ENCODE measurements around the gene PPP2R2D. TPM values are rescaled to one million over a fixed set of nuclear protein-coding genes. Genes with fewer than 3 reads are reported as not detected.

Gene PPP2R2D
- total RNA-seq, 2 donors from 2014 or later: 23.8 to 30.6 TPM

DNA sequence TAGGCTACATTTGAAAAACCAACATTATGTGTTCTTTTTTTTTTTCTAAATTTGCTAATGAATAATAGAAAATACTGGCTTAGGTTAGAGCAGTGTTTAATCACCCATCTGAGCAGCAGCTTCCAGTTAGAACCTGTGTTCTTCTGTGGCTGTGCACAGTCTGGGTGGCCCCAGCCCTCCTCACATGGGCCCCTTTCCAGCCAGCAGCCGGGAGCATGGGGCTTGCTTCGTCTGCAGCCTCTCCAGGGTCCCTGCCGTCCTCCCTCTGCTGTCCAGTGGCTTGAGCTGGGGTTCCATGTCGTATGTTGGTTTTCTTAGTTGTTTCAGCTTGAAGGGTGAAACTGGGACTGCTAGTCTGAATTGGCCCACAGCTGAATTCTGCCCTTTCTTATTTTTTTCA, 43.6 kb downstream of the PPP2R2D start:
- DNase-seq (ENCODE audit: low spot score): no peak
- Histone ChIP-seq H3K36me3 (peaks cover 78% of the 10 kb centered on the region), H3K27ac (no peak overlapping the region), H3K27me3 (no peaks in the 10 kb centered on the region), H3K4me1 (no peaks in the 10 kb centered on the region), H3K4me3 (no peak overlapping the region), H3K9me3 (no peaks in the 10 kb centered on the region)
- TF ChIP-seq, protein P1, sequence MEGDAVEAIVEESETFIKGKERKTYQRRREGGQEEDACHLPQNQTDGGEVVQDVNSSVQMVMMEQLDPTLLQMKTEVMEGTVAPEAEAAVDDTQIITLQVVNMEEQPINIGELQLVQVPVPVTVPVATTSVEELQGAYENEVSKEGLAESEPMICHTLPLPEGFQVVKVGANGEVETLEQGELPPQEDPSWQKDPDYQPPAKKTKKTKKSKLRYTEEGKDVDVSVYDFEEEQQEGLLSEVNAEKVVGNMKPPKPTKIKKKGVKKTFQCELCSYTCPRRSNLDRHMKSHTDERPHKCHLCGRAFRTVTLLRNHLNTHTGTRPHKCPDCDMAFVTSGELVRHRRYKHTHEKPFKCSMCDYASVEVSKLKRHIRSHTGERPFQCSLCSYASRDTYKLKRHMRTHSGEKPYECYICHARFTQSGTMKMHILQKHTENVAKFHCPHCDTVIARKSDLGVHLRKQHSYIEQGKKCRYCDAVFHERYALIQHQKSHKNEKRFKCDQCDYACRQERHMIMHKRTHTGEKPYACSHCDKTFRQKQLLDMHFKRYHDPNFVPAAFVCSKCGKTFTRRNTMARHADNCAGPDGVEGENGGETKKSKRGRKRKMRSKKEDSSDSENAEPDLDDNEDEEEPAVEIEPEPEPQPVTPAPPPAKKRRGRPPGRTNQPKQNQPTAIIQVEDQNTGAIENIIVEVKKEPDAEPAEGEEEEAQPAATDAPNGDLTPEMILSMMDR (IDR thresholded peaks at IDR 0.05): no peak

DNA sequence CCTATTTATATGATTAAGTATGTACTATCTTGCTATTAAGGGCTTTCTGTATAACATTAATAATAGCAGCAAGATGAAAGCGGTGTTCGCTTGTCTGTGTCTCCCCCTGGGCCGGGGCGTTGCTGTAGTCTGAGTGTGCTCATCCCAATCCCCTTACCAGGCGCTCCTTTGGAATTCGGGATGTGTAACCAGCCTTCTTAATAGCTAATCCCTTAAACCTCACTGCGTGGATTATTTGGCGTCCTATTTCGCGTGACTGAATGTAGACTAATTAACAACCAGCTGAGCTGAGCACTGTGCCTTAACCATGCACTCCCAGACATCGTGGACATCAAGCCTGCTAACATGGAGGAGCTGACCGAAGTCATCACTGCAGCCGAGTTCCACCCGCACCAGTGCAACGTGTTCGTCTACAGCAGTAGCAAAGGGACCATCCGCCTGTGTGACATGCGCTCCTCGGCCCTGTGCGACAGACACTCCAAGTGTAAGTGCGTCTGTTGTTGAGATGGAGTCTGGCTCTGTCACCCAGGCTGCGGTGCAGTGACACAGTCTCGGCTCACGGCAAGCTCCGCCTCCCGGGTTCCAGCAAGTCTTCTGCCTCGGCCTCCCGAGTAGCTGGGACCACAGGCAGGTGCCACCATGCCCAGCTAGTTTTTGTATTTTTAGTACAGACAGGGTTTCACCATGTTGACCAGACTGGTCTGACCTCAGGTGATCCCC, 44.3 kb downstream of the PPP2R2D start:
- H3K27ac ChIP-seq: no peak overlapping the region
- no peaks in the 10 kb centered on the region for H3K4me1 ChIP-seq
- peaks cover 81% of the 10 kb centered on the region for H3K36me3 ChIP-seq

DNA sequence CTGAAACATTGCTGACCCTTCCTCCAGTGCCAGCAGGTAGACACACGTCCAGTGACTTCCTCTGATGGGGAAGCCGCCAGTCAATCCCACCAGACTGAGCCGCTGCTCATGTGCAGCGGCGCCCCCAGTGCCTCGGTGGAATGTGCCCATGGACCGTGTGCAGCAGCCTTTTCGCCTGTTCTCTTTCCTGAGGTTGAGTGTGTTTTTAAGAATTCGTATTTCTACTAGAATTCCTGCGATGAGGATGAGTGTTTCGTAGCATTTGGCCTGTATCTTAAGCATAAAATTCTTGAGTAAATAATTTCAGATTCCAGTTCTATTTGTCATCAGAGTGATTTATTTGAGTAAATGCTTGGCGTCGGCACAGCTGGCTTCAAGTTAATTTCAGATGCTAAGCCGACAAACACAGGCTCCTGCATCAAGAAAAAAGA, 45.5 kb downstream of the PPP2R2D start:
- Histone ChIP-seq H3K27ac (no peak overlapping the region), H3K36me3 (peaks cover 76% of the 10 kb centered on the region), H3K4me3 (no peak overlapping the region)

More for the DNA sequence above, 44.3 kb downstream of the PPP2R2D start:
- Histone ChIP-seq H3K9me3 (no peaks in the 10 kb centered on the region), H3K4me3 (no peak overlapping the region), H3K27me3 (no peaks in the 10 kb centered on the region)
- DNase-seq (ENCODE audit: low spot score): no peak
- TF ChIP-seq, protein P1 (IDR thresholded peaks at IDR 0.05): no peak

DNA sequence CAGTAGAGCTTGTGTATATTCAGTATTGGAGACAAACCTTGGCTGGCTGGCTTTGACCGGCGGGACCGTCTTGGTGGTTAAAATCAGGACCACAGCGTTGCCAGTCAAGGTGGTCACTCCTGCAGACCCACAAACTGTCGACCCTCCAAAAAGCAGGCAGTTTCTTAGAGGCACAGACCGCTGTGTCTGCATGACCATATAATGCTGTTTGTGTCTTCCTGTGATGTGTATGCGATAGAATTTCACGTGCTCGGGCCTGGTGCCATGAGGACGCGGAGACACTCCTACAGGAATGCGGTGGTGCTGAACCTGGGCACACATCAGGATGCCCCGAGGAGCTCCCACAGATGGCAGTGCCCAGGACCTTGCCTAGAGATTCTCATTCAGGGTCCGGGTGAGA, 46.1 kb downstream of the PPP2R2D start:
- H3K27ac ChIP-seq: no peak overlapping the region
- no peaks in the 10 kb centered on the region for H3K4me1 ChIP-seq
- H3K9me3 ChIP-seq: no peaks in the 10 kb centered on the region
- no peaks in the 10 kb centered on the region for H3K27me3 ChIP-seq
- TF ChIP-seq, protein P1 (IDR thresholded peaks at IDR 0.05): no peak
- DNase-seq (ENCODE audit: low spot score): no peak
- peaks cover 75% of the 10 kb centered on the region for H3K36me3 ChIP-seq
- no peak overlapping the region for H3K4me3 ChIP-seq

More for the DNA sequence above, 45.5 kb downstream of the PPP2R2D start:
- no peak for DNase-seq (ENCODE audit: low spot score)
- H3K9me3 ChIP-seq: no peaks in the 10 kb centered on the region
- no peaks in the 10 kb centered on the region for H3K4me1 ChIP-seq
- H3K27me3 ChIP-seq: no peaks in the 10 kb centered on the region
- TF ChIP-seq, protein P1 (IDR thresholded peaks at IDR 0.05): no peak

DNA sequence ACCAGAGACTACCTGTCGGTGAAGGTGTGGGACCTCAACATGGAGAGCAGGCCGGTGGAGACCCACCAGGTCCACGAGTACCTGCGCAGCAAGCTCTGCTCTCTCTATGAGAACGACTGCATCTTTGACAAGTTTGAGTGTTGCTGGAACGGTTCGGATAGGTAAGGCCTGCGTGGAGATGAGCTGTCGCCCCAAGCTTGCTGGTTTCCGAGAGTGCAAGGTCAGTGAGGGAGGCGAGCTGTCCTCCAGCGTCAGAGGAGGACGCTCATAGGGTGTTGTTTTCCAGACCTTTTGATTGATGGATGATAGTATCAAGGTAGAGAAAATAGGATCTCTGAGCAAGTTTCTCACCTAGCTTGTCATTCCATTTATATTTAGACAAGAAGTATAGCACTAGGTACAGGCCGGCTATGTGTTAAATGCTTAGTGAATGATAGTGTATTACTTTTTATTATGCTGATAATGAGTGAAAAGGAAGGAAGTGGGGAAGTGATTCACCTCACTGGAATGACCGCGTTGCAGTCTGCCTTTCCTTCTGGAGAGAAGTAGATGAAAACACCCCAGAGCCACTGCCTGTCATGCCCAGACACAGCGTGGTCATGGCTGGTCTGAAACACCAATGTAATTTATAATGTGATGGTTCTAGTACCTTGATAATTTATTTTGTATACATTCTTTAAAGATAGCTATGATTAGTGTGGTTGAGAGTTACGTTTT, 47.0 kb downstream of the PPP2R2D start:
- H3K4me3 ChIP-seq: no peak overlapping the region
- no peaks in the 10 kb centered on the region for H3K27me3 ChIP-seq
- H3K4me1 ChIP-seq: no peaks in the 10 kb centered on the region
- TF ChIP-seq, protein P1 (IDR thresholded peaks at IDR 0.05): no peak
- peaks cover 69% of the 10 kb centered on the region for H3K36me3 ChIP-seq
- DNase-seq (ENCODE audit: low spot score): no peak
- H3K9me3 ChIP-seq: no peaks in the 10 kb centered on the region
- H3K27ac ChIP-seq: no peak overlapping the region
